Peyer's patch (tissue), 4 donors: ENCODE results near the gene EDN3.

Experiments used
- POLR2A ChIP-seq, 2 donors: fragments of 450-650 bp; IDR thresholded peaks; one replicate each; pipeline ENCODE4 v1.5.1; 2017; ENCODE audit warnings: antibody characterized with exemption in 2 of 2, mild to moderate bottlenecking in 2 of 2, moderate library complexity in 2 of 2
- TF ChIP-seq, protein P1 (sequence below), 6 experiments: fragments of 450-650 bp in 4 of 6; fragments of 200-600 bp in 2 of 6; sonication (generic) in 1 of 6; IDR thresholded peaks; one replicate each; pipeline ENCODE4 v1.5.1; 2017 to 2019; ENCODE audit warnings: antibody characterized with exemption in 6 of 6, mild to moderate bottlenecking in 3 of 6, moderate library complexity in 1 of 6

DNA sequence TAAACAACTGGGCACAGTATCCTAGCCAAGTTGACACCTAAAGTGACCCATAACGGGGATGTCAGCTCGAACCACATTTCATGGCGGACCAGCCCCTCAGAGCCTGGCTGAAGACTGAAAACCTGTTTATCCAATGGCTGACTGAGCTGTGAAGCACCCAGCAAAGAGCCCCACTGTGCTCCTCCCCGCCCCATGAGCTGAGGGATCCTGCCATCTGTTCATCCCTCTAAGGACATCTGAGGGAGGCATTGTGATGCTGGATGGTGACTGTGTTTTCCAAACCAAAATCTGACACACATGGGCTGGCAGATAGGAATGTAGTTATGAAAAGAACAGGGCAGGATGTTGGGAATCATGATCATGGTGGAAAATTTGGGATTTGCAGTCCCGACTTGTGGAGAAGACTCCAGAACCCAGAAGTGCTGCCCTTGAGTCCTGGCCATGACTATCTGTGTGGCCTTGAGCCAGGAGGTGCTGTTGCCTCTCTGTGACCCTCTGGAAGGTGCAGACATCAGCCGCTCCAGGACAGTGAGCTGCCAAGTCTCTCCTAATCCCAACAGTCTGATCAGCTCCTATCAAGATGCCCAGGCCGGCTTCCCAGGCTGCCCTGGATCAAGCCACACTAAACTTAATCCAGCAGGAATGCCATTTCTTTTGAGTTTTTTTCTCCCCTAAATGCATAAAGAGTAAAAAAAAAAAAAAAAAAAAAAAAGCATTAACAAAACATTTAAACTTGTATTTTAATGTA is 5.7 kb downstream of the EDN3 start:
- TF ChIP-seq, protein P1, sequence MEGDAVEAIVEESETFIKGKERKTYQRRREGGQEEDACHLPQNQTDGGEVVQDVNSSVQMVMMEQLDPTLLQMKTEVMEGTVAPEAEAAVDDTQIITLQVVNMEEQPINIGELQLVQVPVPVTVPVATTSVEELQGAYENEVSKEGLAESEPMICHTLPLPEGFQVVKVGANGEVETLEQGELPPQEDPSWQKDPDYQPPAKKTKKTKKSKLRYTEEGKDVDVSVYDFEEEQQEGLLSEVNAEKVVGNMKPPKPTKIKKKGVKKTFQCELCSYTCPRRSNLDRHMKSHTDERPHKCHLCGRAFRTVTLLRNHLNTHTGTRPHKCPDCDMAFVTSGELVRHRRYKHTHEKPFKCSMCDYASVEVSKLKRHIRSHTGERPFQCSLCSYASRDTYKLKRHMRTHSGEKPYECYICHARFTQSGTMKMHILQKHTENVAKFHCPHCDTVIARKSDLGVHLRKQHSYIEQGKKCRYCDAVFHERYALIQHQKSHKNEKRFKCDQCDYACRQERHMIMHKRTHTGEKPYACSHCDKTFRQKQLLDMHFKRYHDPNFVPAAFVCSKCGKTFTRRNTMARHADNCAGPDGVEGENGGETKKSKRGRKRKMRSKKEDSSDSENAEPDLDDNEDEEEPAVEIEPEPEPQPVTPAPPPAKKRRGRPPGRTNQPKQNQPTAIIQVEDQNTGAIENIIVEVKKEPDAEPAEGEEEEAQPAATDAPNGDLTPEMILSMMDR (IDR thresholded peaks at IDR 0.05) = no peak
- no peak for TF ChIP-seq POLR2A (IDR thresholded peaks at IDR 0.05)
